Measurements from ENCODE around the gene BCL2.
"Not testable (repeated sequence)": the region's sequence is repeated elsewhere in the genome, so short reads cannot be mapped to it uniquely, and the experiment has no call there.

The BCL2 gene

DNA sequence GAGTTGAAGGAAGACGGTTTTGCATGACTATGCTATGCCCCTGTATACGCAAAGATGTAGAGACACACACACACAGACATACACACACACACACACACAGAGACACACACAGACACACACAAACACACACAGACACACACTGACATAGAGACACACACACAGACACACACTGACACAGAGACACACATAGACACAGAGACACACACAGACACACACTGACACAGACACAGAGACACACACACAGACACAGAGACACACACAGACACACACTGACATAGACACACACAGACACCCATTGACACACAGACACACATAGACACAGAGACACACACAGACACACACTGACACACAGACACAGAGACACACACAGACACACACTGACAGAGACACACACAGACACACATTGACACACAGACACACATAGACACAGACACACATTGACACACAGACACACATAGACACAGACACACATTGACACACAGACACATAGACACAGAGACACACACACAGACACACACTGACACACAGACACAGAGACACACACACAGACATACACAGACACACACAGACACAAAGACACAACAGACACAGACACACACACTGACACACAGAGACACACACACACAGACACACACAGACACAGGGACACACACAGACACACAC, 121.3 kb downstream of the BCL2 start:
- DNase-seq (ENCODE audit: low read depth), result no peak

DNA sequence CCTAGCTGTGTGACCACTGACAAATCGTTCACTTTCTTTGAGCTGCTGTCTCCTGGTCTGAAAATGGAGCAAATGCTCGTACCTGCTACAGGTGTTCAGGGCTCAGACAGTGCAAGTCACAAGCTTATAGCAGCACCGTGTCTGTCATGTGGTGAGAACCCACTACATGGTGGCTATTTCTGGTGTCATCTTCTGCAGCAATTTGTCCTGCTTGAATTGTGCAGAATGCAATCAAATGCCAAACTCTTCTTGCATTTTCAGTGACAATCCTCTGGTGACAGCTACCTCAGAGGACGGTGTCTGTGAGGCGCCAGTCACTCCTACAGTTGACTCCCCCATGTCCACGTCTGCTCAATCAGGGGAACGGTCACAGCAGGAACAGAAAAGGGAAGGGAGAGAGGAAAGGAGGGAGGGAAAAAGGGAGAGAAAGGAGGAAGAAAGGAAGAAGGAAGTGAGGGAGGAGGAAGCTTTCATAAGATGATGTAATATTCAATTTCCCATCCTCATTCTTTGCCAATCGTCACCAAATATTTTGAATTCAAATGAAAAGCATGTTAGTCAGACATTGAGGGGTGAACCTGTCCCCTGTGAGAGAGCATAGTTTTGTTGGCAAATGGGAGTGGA, 122.2 kb downstream of the BCL2 start:
- DNase-seq (ENCODE audit: low read depth), result no peak

DNA sequence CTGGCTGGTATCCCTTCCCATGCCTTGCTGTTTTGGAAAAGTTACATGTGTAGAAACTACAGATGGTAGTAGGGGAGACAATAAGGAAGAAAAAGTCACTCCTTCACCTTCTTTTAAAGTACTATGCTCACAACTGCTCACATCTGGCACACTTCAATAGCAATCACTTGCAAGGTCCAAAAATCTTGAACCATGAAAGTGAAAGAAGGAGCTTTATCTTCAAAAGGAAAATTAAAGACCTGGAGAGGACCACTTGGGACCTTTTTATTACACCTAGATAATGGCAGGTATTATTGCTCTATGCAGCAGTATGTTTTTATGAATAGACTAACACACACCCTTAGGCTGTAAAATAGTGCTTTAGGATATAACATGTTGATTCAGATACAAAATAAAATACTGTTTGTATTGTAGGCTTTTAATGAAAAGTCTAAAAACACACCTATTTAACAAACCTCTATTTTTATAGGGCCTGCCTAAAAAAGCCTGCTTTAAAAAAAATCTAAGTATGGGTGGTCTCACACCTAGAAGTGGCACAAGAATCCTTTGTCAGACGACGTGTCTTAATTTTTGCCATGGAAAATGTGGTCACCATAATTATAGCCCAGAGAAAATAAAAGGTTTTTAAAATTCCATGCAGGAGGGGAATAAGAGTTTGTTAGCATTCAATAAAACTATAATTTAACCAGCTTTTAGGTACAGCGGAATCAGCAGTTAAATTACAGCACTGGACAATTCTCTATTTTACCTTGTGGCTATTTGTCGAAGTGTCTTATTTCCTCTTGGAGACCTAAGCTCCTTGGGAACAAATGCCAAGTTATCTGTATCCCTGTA, 124.0 kb downstream of the BCL2 start:
- DNase-seq (ENCODE audit: low read depth), result no peak

- no peak for DNase-seq (ENCODE audit: low read depth)
Measured at GRCh38 chr18:63192885-63193349, 126.7 kb downstream of the BCL2 start.

DNA sequence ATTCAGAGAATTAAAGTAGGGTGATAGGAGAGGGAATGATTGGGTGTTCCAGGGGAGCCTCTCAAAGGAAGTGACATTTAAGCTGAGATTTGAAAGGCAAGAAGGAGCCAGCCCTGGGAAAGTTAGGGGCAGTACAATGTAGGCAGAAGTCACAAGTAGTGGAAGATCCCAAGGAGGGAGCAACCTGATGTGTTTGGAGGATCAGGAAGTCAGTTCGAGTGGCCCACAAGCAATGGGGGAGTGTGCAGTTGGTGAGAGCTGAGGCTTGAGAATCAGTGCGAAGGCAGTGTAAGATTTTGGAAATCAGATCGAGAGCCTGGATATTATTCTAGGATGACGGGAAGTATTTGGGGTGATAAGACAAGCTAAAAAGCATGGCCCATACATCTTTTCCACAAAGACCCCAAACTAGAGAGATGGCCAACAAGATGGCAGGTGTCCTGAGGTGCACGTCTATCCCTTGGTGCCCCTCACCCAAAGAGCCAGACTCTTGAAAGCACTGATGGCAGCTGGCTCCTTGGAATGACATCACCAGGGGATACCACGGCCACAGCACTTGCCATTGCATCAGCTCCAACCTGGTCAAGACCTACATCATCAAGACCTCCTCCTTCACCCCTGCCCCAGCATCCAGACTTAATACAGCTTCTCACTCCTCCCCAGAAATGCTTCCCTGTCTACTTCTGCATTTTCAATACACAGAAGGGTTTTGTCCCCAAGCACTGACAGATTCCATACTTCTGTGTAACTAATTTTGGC, 127.3 kb downstream of the BCL2 start:
- no peak for DNase-seq (ENCODE audit: low read depth)

DNA sequence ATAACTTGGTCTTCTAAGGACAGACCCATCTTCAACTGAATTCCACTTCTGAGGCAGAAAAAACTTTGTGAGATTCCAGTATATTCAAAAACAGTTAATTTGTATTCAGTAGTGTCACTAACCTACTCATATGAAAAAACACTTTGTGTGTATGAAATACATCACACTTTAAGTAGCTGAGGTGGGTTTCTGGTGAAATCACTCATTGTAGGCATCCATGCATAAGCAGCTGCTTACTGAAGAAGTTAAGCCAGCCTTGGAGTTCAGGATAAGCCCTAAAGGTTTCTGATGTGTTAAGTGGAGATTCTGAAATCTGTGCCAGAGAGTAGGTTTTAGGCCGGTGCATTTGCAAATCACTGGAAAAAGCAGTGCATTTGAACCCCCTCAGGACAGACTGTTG, 128.2 kb downstream of the BCL2 start:
- DNase-seq (ENCODE audit: low read depth), result no peak

DNA sequence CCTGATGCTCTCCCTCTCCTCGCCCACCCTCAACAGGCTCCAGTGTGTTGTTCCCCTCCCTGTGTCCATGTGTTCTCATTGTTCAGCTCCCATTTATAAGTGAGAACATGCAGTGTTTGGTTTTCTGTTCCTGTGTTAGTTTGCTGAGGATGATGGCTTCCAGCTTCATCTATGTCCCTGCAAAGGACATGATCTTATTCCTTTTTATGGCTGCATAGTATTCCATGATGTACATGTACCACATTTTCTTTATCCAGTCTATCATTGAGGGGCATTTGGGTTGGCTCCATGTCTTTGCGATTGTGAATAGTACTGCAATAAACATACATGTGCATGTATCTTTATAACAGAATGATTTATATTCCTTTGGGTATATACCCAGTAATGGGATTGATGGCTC, 128.7 kb downstream of the BCL2 start:
- not testable (repeated sequence) for DNase-seq (ENCODE audit: low read depth)

DNA sequence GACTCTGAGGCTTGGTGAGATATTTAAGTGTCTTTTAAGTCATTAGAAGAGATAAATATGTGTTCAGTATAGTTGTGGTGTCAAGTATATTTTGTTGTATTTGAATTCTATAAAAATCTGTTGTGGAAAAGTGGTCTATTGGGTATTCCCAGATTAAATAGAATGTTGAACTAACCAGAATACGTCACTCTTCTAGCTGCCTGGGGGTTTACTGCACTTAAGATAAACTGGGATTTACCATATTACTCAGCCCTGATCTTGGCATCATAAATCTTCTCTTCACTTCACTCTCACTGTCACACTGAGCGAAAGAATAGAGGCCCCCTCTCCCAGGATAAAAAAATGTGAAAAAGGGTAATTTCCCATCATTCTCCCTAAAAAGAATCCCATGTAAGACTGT, 129.8 kb downstream of the BCL2 start:
- no peak for DNase-seq (ENCODE audit: low read depth)

GRCh38 chr18:63189041-63189440, 130.5 kb downstream of the BCL2 start:
- DNase-seq (ENCODE audit: low read depth), result no peak

GRCh38 chr18:63187791-63188460, 131.6 kb downstream of the BCL2 start:
- DNase-seq (ENCODE audit: low read depth), result no peak

DNA sequence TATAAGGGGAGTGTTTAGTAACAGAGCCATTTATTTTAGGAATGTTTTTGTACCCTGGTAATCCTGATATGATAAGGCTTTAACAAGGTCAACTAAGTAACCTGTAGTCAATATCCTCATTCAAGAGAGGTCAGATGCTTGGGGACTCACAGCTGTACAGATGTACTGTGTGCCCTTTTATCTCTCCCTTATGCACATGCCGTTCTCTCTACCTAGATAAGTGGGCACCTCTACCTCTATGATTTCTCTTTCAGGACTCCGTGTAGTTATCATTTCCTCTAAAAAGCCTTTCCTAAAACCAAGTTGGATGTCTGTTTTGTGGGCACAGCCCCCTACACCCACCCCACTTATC, 132.4 kb downstream of the BCL2 start:
- DNase-seq (ENCODE audit: low read depth), result no peak

- DNase-seq (ENCODE audit: low read depth), result no peak
Measured at GRCh38 chr18:63186520-63187222, 132.9 kb downstream of the BCL2 start.

GRCh38 chr18:63185984-63186383, 133.6 kb downstream of the BCL2 start:
- no peak for DNase-seq (ENCODE audit: low read depth)

DNA sequence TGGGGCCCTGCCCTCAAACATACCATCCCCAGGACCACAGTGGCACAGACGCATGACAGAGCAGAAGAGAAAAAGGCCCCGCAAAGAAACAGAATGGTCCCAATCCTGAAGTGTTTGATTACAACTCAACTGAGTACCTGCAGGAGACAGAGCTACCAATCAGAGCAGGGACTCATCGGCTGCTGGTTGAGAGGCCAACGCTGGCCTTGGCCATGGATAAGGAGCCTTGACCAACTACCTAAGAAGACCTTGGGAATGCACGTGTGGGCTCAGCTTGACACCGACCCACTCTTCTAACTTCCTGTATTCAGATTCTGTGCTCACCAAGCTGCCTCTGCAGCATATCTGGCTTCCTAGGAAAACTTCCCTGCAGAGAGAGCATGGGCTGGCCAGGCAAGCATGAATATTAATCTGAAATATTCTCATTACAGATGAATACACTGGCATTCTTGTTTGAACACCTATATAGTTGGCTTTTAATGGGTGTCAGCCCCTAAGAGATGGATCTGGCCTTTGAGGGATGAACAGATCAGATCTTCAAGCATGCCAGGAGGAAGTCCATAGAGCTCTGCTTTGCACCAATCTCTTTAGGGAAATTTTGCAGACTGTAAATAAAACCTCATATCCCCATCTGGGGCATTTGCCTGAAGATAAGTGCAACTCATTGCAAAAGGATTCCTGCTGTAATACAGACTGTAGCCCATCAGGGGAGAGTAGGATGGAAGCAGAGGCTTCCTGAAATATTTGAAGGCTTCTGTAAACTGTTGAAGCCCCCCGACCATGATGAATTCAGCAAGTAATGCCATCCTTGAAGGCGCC, 135.4 kb downstream of the BCL2 start:
- DNase-seq (ENCODE audit: low read depth), result no peak

GRCh38 chr18:63183378-63183777, 136.2 kb downstream of the BCL2 start:
- DNase-seq (ENCODE audit: low read depth), result no peak

GRCh38 chr18:63182861-63183260, 136.7 kb downstream of the BCL2 start:
- no peak for DNase-seq (ENCODE audit: low read depth)

DNA sequence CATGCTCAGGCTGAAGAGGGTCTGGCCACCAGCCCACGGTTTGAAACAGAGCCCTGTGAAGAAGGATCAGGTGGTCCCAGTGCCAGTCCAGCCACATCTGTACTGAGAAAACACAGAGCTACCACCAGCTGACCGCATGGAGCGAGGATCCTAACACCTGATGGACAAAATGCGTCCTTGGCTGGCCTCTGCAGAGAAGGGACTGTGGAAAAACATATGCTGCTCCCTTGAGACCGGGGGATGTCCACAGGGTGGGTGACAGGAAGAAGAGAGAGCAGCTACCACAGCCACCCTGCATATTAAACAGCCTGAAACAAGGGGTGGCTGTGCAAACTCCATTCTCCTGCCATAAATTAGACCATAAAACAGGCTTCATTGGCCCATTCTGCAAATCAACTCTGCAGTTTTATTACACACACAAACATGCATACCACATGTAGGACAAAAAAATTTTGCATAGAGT, 137.2 kb downstream of the BCL2 start:
- DNase-seq (ENCODE audit: low read depth), result no peak

GRCh38 chr18:63181706-63182309, 137.8 kb downstream of the BCL2 start:
- no peak for DNase-seq (ENCODE audit: low read depth)

GRCh38 chr18:63180971-63181376, 138.6 kb downstream of the BCL2 start:
- DNase-seq (ENCODE audit: low read depth), result no peak

- DNase-seq (ENCODE audit: low read depth), result no peak
Measured at GRCh38 chr18:63180321-63180720, 139.2 kb downstream of the BCL2 start.
